ENCODE results near the gene CLEC4C.

DNA sequence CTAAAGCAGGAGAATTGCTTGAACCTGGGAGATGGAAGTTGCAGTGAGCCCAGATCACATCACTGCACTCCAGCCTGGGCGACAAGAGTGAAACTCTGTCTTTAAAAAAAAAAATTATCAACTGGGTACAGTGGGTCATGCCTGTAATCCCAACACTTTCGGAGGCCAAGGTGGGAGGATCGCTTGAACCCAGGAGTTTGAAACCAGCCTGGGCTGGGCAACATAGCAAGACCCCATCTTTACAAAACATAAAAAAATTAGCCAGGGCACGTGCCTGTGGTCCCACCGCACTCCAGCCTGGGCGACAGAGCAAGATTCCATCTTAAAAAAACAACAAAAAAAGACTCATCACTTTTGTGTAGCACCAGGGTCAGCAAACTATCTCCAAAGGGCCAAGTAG lies 34.9 kb upstream of the CLEC4C start:
- TF ChIP-seq, protein P1, sequence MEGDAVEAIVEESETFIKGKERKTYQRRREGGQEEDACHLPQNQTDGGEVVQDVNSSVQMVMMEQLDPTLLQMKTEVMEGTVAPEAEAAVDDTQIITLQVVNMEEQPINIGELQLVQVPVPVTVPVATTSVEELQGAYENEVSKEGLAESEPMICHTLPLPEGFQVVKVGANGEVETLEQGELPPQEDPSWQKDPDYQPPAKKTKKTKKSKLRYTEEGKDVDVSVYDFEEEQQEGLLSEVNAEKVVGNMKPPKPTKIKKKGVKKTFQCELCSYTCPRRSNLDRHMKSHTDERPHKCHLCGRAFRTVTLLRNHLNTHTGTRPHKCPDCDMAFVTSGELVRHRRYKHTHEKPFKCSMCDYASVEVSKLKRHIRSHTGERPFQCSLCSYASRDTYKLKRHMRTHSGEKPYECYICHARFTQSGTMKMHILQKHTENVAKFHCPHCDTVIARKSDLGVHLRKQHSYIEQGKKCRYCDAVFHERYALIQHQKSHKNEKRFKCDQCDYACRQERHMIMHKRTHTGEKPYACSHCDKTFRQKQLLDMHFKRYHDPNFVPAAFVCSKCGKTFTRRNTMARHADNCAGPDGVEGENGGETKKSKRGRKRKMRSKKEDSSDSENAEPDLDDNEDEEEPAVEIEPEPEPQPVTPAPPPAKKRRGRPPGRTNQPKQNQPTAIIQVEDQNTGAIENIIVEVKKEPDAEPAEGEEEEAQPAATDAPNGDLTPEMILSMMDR (IDR thresholded peaks at IDR 0.05): no peak
- no peak for TF ChIP-seq ZFX (IDR thresholded peaks at IDR 0.05; ENCODE audit: borderline replicate concordance)
